Measurements from ENCODE around the gene CYTH4.

Gene CYTH4

GRCh38 chr22:37349043-37349814, 66.9 kb downstream of the CYTH4 start:
- no peak for DNase-seq (ENCODE audit: low read depth)

GRCh38 chr22:37351232-37351631, 68.9 kb downstream of the CYTH4 start:
- DNase-seq (ENCODE audit: low read depth) = no peak

DNA sequence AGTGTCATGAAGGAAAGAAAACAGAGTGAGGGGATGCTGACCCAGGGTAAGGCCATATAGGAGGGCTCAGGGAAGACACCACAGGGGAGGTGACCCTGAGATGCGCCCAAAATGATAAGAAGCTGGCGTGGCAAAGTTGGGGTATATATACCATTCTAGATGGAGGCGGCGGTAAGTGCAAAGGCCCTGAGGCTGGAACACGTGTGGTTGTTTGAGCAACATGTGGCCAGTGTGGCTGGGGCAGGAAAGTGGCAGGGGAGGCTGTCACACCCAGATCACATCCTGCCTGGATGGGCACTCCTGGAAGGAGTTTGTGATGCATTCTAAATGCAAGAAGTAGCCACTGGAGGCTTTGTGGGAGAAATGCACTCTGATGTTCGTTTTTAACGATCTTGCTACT, 70.2 kb downstream of the CYTH4 start:
- DNase-seq (ENCODE audit: low read depth) = no peak

DNA sequence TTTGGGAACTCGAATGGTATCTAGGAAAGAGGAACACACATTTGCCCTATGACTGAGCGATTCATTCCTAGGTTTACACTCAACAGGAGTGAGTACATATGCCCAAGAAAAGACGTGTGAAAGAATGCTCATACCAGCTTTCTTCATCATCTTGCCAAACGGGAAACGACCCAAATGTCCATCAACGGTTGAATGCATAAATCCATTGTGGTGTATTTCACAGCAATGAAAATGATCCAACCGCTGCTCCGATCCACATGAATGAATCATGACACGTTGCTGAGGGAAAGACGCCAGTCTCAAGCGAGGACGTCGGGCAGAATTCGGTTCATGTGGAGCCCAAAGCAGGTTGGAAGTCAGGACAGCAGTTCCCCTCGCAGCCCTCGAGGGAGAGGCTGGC, 71.5 kb downstream of the CYTH4 start:
- no peak for DNase-seq (ENCODE audit: low read depth)

- no peak for DNase-seq (ENCODE audit: low read depth)
These were observed 72.0 kb downstream of the CYTH4 start for GRCh38 chr22:37354261-37354660.

DNA sequence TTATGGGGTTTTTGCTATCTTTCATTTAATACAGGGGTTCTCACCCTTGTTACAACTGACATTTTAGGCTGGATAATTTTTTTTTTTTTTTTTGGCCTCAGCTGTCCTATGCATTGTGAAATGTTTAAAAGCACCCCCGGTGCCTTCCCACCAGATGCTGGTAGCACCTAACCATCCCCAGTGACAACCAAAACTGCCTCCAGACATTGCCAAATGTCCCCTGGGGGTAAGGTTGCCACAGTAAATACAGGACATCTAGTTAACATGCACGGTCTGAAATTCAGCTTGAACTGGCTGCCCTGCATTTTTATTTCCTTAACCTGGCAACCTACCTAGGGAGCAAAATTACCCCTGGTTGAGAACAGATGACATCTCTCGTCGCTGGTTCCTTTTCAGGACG, 72.4 kb downstream of the CYTH4 start:
- no peak for DNase-seq (ENCODE audit: low read depth)

- DNase-seq (ENCODE audit: low read depth) = no peak
These were observed 72.9 kb downstream of the CYTH4 start for GRCh38 chr22:37355174-37355573.

- no peak for DNase-seq (ENCODE audit: low read depth)
These were observed 74.6 kb downstream of the CYTH4 start for GRCh38 chr22:37356922-37357321.

DNA sequence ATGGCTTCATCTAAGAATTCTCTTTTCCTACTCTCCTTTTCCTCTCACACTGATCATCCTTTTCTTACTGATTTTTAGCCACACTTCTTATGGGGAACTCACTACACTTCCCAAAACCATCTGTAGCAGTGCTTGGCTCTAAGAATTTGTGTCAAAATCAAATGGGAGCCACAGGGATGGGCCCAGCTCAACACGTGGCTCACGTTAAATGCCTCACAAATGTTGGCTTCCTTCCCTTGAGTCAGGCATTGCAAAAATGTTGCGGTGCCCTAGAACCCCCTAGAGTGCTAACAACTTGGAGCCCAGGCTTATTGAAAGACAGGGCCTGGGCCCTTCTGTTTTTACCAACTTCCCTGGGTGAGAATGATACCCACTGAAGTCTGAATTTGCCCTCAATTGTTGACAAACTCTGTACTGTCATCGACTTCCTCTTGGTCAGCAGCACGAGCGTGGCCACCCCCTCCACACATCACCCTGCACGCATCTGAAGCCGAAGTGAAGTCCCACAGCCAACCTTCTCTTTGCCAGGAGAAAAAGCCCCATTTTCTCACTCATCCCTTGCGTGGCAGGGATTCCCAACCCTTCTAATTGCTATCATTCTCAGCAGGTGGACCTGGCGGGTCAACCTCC, 75.3 kb downstream of the CYTH4 start:
- DNase-seq (ENCODE audit: low read depth) = no peak

DNA sequence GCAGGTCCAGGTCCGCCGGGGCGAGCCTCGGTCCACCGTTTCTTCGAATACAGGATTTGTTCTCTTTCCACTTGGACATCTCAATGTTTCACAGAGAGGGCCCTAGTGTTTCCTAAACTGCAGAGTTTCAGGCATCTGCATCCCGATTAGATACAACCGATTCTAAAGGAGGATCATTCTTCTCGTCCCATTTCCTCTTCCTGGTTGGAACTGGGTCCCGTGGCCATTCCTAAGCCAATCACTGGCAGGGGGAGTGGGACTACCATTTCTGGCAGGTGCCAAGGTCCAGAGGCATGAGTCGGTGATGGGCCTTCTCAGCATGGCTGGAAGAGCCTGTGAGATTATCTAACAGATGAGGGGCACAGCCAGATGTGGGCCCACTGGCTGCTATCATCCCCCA, 76.1 kb downstream of the CYTH4 start:
- no peak for DNase-seq (ENCODE audit: low read depth)

- DNase-seq (ENCODE audit: low read depth) = no peak
These were observed 76.6 kb downstream of the CYTH4 start for GRCh38 chr22:37358917-37359316.

DNA sequence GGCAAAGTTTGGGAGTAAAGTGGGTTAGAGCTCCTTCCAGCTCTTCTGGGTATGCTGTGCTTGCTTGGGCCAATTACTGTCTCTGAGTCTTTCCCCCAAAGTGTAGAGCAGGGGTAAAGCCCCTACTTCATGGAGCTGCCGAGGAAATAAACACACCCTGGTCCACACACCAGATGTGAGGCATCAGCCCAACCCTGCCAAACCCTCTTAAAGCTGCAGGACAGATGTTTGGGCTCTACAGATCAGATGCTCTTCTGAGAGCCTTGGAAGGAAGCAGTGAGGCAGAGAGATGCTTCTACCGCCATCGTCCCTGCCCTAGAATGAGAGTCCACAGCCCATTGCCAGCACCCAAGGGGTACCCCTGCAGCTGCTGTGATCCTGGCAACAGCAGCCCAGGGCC, 80.3 kb downstream of the CYTH4 start:
- DNase-seq (ENCODE audit: low read depth) = no peak

DNA sequence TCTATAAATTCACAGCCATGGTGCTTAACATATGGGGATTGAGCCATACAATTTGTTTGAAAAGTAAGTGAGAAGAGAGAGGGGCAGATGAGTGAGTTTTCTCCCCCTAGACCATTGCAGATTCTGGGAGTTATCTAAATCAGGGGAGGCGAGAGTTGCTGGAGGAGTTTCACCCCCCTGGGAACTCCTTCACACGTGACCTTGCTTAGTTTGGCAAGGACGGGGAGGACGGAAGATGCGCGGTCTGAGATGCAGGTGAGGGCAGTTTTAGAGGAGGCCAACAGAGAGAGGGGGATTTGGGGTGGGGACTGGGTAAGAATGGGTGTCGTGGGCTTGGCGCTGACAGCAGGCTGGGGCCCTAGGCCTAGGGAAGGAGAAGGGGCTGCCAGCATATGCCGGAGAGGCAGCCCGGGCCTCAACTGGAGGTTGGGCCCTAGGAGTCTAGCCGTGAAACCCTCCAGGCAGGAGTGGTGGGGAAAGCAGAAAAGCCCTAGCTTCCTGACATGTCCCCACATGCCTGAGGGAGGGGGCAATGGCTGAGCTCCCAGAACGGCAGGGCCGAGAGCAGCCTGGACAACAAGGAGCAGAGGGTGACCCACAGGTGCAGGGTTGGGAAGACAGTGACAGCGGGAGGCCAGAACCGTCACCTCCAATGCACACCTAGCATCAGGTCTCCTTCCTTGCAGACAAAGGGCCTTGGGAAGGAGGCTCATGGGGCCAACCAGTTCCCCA, 81.1 kb downstream of the CYTH4 start:
- no peak for DNase-seq (ENCODE audit: low read depth)

Measured in stimulated activated CD8-positive, alpha-beta memory T cell treated with anti-CD3 and anti-CD28 coated beads, Interleukin-12 subunit alpha, Interleukin-12 subunit beta, amount 100 ng/mL, for 1 hour (primary cell).